Fibroblast of the aortic adventitia (primary cell): ENCODE data around the gene NIT1. TPM values are rescaled to one million over a fixed set of nuclear protein-coding genes. Genes with fewer than 3 reads are reported as not detected.

Experiments
- DNase-seq: peaks from one replicate; pipeline ENCODE4 v3.0.0-alpha.2; 2010; ENCODE audit warnings: low read depth
- H3K4me3 ChIP-seq: 2 replicates; pipeline ENCODE4 v1.5.1; 2011; ENCODE audit warnings: low read depth, mild to moderate bottlenecking, control low read depth, low read length, moderate library complexity
- CTCF ChIP-seq: IDR thresholded peaks from 2 replicates; pipeline ENCODE4 v1.5.1; 2011; ENCODE audit warnings: mild to moderate bottlenecking, low read length, control low read depth, inconsistent platforms; ENCODE audit not compliant: insufficient read depth
- total RNA-seq: library from RNA; depleted of rRNA; stranded (reverse); fragments of >200 nt; gene quantifications from 2 replicates; pipeline ENCODE4 v1.2.3, GENCODE V29; 2012; ENCODE audit warnings: low replicate concordance

NIT1 gene
- total RNA-seq, 1 donor = 18.3 TPM

- peak; percentile 32 for TF ChIP-seq CTCF
- H3K4me3 ChIP-seq = peak within 1 kb of the TSS; percentile 69
- DNase-seq = peak; percentile 59
Measured at GRCh38 chr1:161098210-161099068, 19.5 kb upstream of the NIT1 start, which contains the start of gene KLHDC9. KLHDC9 (plus strand) TSS chr1:161098361; CDS start chr1:161098536, 175 bp downstream.

- DNase-seq = no peak
- no peak for TF ChIP-seq CTCF
- H3K4me3 ChIP-seq = no peak overlapping the region
Measured at GRCh38 chr1:161099090-161099802, 18.7 kb upstream of the NIT1 start.

- TF ChIP-seq CTCF = no peak
- DNase-seq = no peak
- no peak overlapping the region for H3K4me3 ChIP-seq
Measured at GRCh38 chr1:161100556-161100955, 17.3 kb upstream of the NIT1 start.

- TF ChIP-seq CTCF = no peak
- H3K4me3 ChIP-seq = no peak overlapping the region
- no peak for DNase-seq
Measured at GRCh38 chr1:161106431-161106830, 11.5 kb upstream of the NIT1 start.

- DNase-seq = no peak
- H3K4me3 ChIP-seq = no peak overlapping the region
- TF ChIP-seq CTCF = no peak
Measured at GRCh38 chr1:161111117-161111516, 6.8 kb upstream of the NIT1 start.

GRCh38 chr1:161111527-161111926 is 6.4 kb upstream of the NIT1 start:
- TF ChIP-seq CTCF = no peak
- no peak for DNase-seq
- no peak overlapping the region for H3K4me3 ChIP-seq
